HCT116 (cell line): ENCODE measurements around the gene NUTM2G. TPM values are rescaled to one million over a fixed set of nuclear protein-coding genes. Genes with fewer than 3 reads are reported as not detected.

Experiments used
- ATAC-seq: fragments of 200-7000 bp; cut with Tn5 transposase; 2 replicates; pipeline ENCODE4 v1.9.1; 2020; ENCODE audit warnings: mild to moderate bottlenecking, moderate library complexity
- BruUV-seq: library from RNA; stranded (reverse); fragments of 400-500 nt; replicated peaks from 2 replicates; lab custom pipeline; 2021; lab: Mats Ljungman, UMichigan
- CTCF ChIA-PET: fragments of 300-600 bp; sonication (Branson Sonifier 250); formaldehyde crosslinking; loops from one replicate; lab custom pipeline; 2021; ENCODE audit warnings: antibody characterized with exemption; lab: Charles Lee
- POLR2A ChIA-PET: fragments of 300-600, 350-600 bp; sonication (Branson Sonifier 250); formaldehyde crosslinking; loops from one replicate; lab custom pipeline; 2021; ENCODE audit warnings: antibody characterized with exemption; lab: Charles Lee
- RAD21 ChIA-PET, 2 experiments: fragments of 300-600 bp; sonication (Branson Sonifier 250); formaldehyde crosslinking; loops; one replicate each; lab custom pipeline; 2023; ENCODE audit warnings: low total read pairs in 2 of 2; ENCODE audit not compliant: uncharacterized antibody in 2 of 2, unreplicated experiment in 2 of 2, low non-redundant PET in 1 of 2; lab: Charles Lee
- DNase-seq: peaks from one replicate; pipeline ENCODE4 v3.0.0-alpha.2; 2010; ENCODE audit warnings: low read depth, low spot score
- H2AFZ ChIP-seq: fragments of 200-600 bp; shearing (Covaris generic), sonication (generic); 2 replicates; pipeline ENCODE4 v1.6.1; 2017; ENCODE audit warnings: low read depth, mixed run types, mixed read lengths, antibody characterized with exemption, low read length; ENCODE audit not compliant: poor library complexity, severe bottlenecking
- H3K27ac ChIP-seq: 2 replicates; pipeline ENCODE4 v1.5.1; 2012; ENCODE audit warnings: low read depth, low read length
- H3K27me3 ChIP-seq: fragments of 200-600 bp; sonication (generic); 2 replicates; pipeline ENCODE4 v1.6.1; 2016; ENCODE audit warnings: mixed run types, low read length, mixed read lengths; ENCODE audit not compliant: insufficient read depth
- H3K36me3 ChIP-seq, 2 experiments: fragments of 200-500 bp in 1 of 2; fragments of 200-600 bp in 1 of 2; sonication (Bioruptor generic) in 1 of 2; sonication (generic) in 1 of 2; 2 replicates each; pipeline versions ENCODE4 v1.5.1 to v1.6.1; 2014 to 2016; ENCODE audit warnings: low read length in 2 of 2, inconsistent platforms in 1 of 2, mixed read lengths in 1 of 2, mixed run types in 1 of 2; ENCODE audit not compliant: insufficient read depth in 2 of 2, control insufficient read depth in 1 of 2
- H3K4me1 ChIP-seq, 2 experiments: fragments of 200-600 bp in 1 of 2; sonication (generic) in 1 of 2; 2 replicates each; pipeline versions ENCODE4 v1.5.1 to v1.6.1; 2012 to 2017; ENCODE audit warnings: low read length in 2 of 2, inconsistent platforms in 1 of 2, mild to moderate bottlenecking in 1 of 2, mixed read lengths in 1 of 2, mixed run types in 1 of 2, moderate library complexity in 1 of 2; ENCODE audit not compliant: insufficient read depth in 2 of 2, control insufficient read depth in 1 of 2
- H3K4me2 ChIP-seq: fragments of 200-600 bp; sonication (generic); 2 replicates; pipeline ENCODE4 v1.6.1; 2017; ENCODE audit warnings: mixed run types, low read length, mixed read lengths
- H3K4me3 ChIP-seq, 2 experiments: fragments of 200-600 bp in 1 of 2; sonication (generic) in 1 of 2; replicated peaks in 1 of 2; 2 replicates each; pipeline ENCODE4 v1.5.1; 2011 to 2016; ENCODE audit warnings: low read length in 2 of 2, control low read depth in 1 of 2, low read depth in 1 of 2, mild to moderate bottlenecking in 1 of 2, mixed read lengths in 1 of 2, mixed run types in 1 of 2
- H3K79me2 ChIP-seq: fragments of 200-600 bp; sonication (generic); 2 replicates; pipeline ENCODE4 v1.6.1; 2017; ENCODE audit warnings: mild to moderate bottlenecking, mixed run types, low read length, moderate library complexity, mixed read lengths; ENCODE audit not compliant: insufficient read depth
- H3K9ac ChIP-seq: fragments of 200-600 bp; sonication (generic); 2 replicates; pipeline ENCODE4 v1.6.1; 2016; ENCODE audit warnings: low read length, mixed read lengths
- H3K9me2 ChIP-seq: fragments of 200-600 bp; sonication (generic), shearing (Covaris generic); 2 replicates; pipeline ENCODE4 v1.6.1; 2017; ENCODE audit warnings: mixed run types, mild to moderate bottlenecking, moderate library complexity; ENCODE audit not compliant: insufficient read depth
- H3K9me3 ChIP-seq, 2 experiments: fragments of 200-500 bp in 1 of 2; fragments of 200-600 bp in 1 of 2; sonication (Bioruptor generic) in 1 of 2; sonication (generic) in 1 of 2; 2 replicates each; pipeline ENCODE4 v1.6.1; 2014 to 2017; ENCODE audit warnings: low read length in 2 of 2, mixed read lengths in 2 of 2, inconsistent platforms in 1 of 2, low read depth in 1 of 2, mild to moderate bottlenecking in 1 of 2, mixed run types in 1 of 2, moderate library complexity in 1 of 2; ENCODE audit not compliant: control insufficient read depth in 1 of 2, insufficient read depth in 1 of 2
- H4K20me1 ChIP-seq: fragments of 200-600 bp; sonication (generic), shearing (Covaris generic); 2 replicates; pipeline ENCODE4 v1.6.1; 2017; ENCODE audit warnings: mixed run types, mild to moderate bottlenecking, moderate library complexity; ENCODE audit not compliant: insufficient read depth
- ATF3 ChIP-seq: IDR thresholded peaks from 2 replicates; pipeline ENCODE4 v1.6.1; 2012
- CBX3 ChIP-seq: IDR thresholded peaks from 2 replicates; pipeline ENCODE4 v1.6.1; 2012; ENCODE audit warnings: low read depth
- CEBPB ChIP-seq: IDR thresholded peaks from 2 replicates; pipeline ENCODE4 v1.6.1; 2012; ENCODE audit warnings: low read depth
- CTCF ChIP-seq, 3 experiments: fragments of 200-600 bp in 1 of 3; sonication (generic) in 1 of 3; IDR thresholded peaks in 2 of 3; conservative IDR thresholded peaks in 1 of 3; 2 replicates each; pipeline ENCODE4 v1.5.1; 2012 to 2017; ENCODE audit warnings: low read depth in 2 of 3, low read length in 2 of 3, antibody characterized with exemption in 1 of 3, borderline replicate concordance in 1 of 3, control low read depth in 1 of 3, mild to moderate bottlenecking in 1 of 3, mixed read lengths in 1 of 3, mixed run types in 1 of 3, moderate library complexity in 1 of 3; ENCODE audit not compliant: insufficient read depth in 1 of 3
- EZH2 ChIP-seq: fragments of 200-600 bp; sonication (generic); IDR thresholded peaks from 2 replicates; pipeline ENCODE4 v1.6.1; 2017; ENCODE audit warnings: antibody characterized with exemption, mixed run types
- EZH2phosphoT487 ChIP-seq: fragments of 200-600 bp; IDR thresholded peaks from 2 replicates; pipeline ENCODE4 v1.6.1; 2018; ENCODE audit warnings: antibody characterized with exemption, borderline replicate concordance
- FOSL1 ChIP-seq: IDR thresholded peaks from 2 replicates; pipeline ENCODE4 v1.6.1; 2012; ENCODE audit warnings: low read depth
- SIN3A ChIP-seq: IDR thresholded peaks from 2 replicates; pipeline ENCODE4 v1.6.1; 2012; ENCODE audit warnings: low read depth
- SRF ChIP-seq: IDR thresholded peaks from 2 replicates; pipeline ENCODE4 v1.6.1; 2012; ENCODE audit warnings: low read depth
- YY1 ChIP-seq: IDR thresholded peaks from 2 replicates; pipeline ENCODE4 v1.6.1; 2011; ENCODE audit warnings: low read length, low read depth, moderate library complexity, mild to moderate bottlenecking; ENCODE audit not compliant: insufficient replicate concordance; ENCODE audit errors: extremely low read depth
- ZBTB33 ChIP-seq: IDR thresholded peaks from 2 replicates; pipeline ENCODE4 v1.6.1; 2011; ENCODE audit warnings: mild to moderate bottlenecking, low read length, moderate library complexity; ENCODE audit not compliant: insufficient replicate concordance; ENCODE audit errors: extremely low read depth
- ZFX ChIP-seq: fragments of 450-650 bp; IDR thresholded peaks from 2 replicates; pipeline ENCODE4 v1.6.1; 2017
- ZNF274 ChIP-seq: fragments of 200-500 bp; sonication (Bioruptor generic); IDR thresholded peaks from 2 replicates; pipeline ENCODE4 v1.6.1; 2014; ENCODE audit warnings: mild to moderate bottlenecking, low read depth, low read length, inconsistent platforms
- intact Hi-C: fragments of 100-400 bp; cut with micrococcal nuclease; formaldehyde crosslinking; loops from 2 replicates; pipeline ENCODE4 v1.10.0; 2022
- total RNA-seq: library from RNA; stranded (reverse); gene quantifications from one replicate; pipeline ENCODE4 v1.2.1, GENCODE V29; 2021; ENCODE audit not compliant: unreplicated experiment

Gene NUTM2G
- total RNA-seq, 1 experiment from 2014 or later = not detected

- H3K9ac ChIP-seq = no peak overlapping the region
- no peak overlapping the region for H3K4me3 ChIP-seq
- H4K20me1 ChIP-seq = no peaks in the 10 kb centered on the region
Measured at GRCh38 chr9:96888591-96888990, 40.1 kb upstream of the NUTM2G start.

More at GRCh38 chr9:96888591-96888990, 40.1 kb upstream of the NUTM2G start:
- H3K4me1 ChIP-seq = peaks cover 13 to 19% of the 10 kb centered on the region in 2 experiments
- ChIA-PET POLR2A (no interaction called here), RAD21 (no interaction called here), CTCF (no interaction called here)
- no peaks in the 10 kb centered on the region for H3K27me3 ChIP-seq
- H3K9me3 ChIP-seq = no peaks in the 10 kb centered on the region
- no peaks in the 10 kb centered on the region for H3K9me2 ChIP-seq
- no peak overlapping the region for H2AFZ ChIP-seq
- peaks cover 0 to 3% of the 10 kb centered on the region in 2 experiments; a peak in 2 of 4 replicates for H3K36me3 ChIP-seq
- ATAC-seq (no peak), DNase-seq (no peak)
- H3K79me2 ChIP-seq = no peaks in the 10 kb centered on the region
- no peak for TF ChIP-seq YY1
- no peak for TF ChIP-seq FOSL1
- no peak for TF ChIP-seq EZH2
- no peak for TF ChIP-seq CTCF (IDR thresholded peaks at IDR 0.05 in 2 of 3, conservative IDR thresholded peaks at IDR 0.05 in 1 of 3; ENCODE audit: borderline replicate concordance in 1 of 3, insufficient read depth in 1 of 3, low read depth in 2 of 3, low read length in 2 of 3)
- no peak for TF ChIP-seq CBX3
- TF ChIP-seq SIN3A = no peak
- no peak for TF ChIP-seq CEBPB
- no peak for TF ChIP-seq ATF3
- TF ChIP-seq ZNF274 = no peak
- no peak for TF ChIP-seq ZFX
- no peak for TF ChIP-seq EZH2phosphoT487
- no peak for TF ChIP-seq ZBTB33
- TF ChIP-seq SRF = no peak
- no peak overlapping the region for H3K4me2 ChIP-seq
- intact Hi-C loops = loop anchor here (10.0 kb wide), 1 partner anchor 156 kb away; no protein-coding TSS in a partner anchor
- H3K27ac ChIP-seq = no peak overlapping the region
- BruUV-seq = no TSS peak
